WTC11 (cell line): ENCODE measurements around the gene ISG20. TPM values are rescaled to one million over a fixed set of nuclear protein-coding genes. Genes with fewer than 3 reads are reported as not detected.
A peak's percentile ranks its signal among the peaks of the same experiment; 100 is the strongest.

Experiments
- ATAC-seq: fragments of 200-7000 bp; cut with Tn5 transposase; 2 replicates; pipeline ENCODE4 v1.10.0; 2021; ENCODE audit warnings: mild to moderate bottlenecking, moderate library complexity
- CTCF ChIA-PET: fragments of 300-600 bp; sonication (Branson Sonifier 250); formaldehyde crosslinking; loops from one replicate; lab custom pipeline; 2021; ENCODE audit warnings: antibody characterized with exemption; lab: Charles Lee
- POLR2A ChIA-PET: fragments of 350-600 bp; sonication (Branson Sonifier 250); formaldehyde crosslinking; loops from one replicate; lab custom pipeline; 2021; ENCODE audit warnings: antibody characterized with exemption; lab: Charles Lee
- DNase-seq: peaks from one replicate; pipeline ENCODE4 v3.0.0; 2021; ENCODE audit warnings: low spot score
- H3K27ac Mint-ChIP-seq: 2 replicates; pipeline ENCODE4 v1.8.0; 2021; ENCODE audit warnings: mixed read lengths
- H3K27me3 Mint-ChIP-seq: 2 replicates; pipeline ENCODE4 v1.8.0; 2021; ENCODE audit warnings: low read depth, mild to moderate bottlenecking, moderate library complexity, mixed read lengths
- H3K36me3 Mint-ChIP-seq: 2 replicates; pipeline ENCODE4 v1.8.0; 2021; ENCODE audit warnings: mixed read lengths
- H3K4me1 Mint-ChIP-seq: 2 replicates; pipeline ENCODE4 v1.8.0; 2022; ENCODE audit warnings: mixed read lengths
- H3K4me3 Mint-ChIP-seq: 2 replicates; pipeline ENCODE4 v1.8.0; 2021; ENCODE audit warnings: mild to moderate bottlenecking, moderate library complexity, mixed read lengths
- H3K9me3 Mint-ChIP-seq: 2 replicates; pipeline ENCODE4 v1.8.0; 2021; ENCODE audit warnings: mixed read lengths
- AFF4 ChIP-seq: sonication (generic); formaldehyde crosslinking; IDR thresholded peaks from 2 replicates; pipeline ENCODE4 v1.8.1; 2023; ENCODE audit warnings: mild to moderate bottlenecking, missing genetic modification reagents, borderline replicate concordance
- AR ChIP-seq: fragments of 250-450 bp; sonication (Bioruptor Pico); IDR thresholded peaks from 2 replicates; pipeline ENCODE4 v1.9.0; 2021; ENCODE audit warnings: mild to moderate bottlenecking
- ATF1 ChIP-seq: sonication (generic); formaldehyde crosslinking; IDR thresholded peaks from 2 replicates; pipeline ENCODE4 v1.8.1; 2023; ENCODE audit warnings: mild to moderate bottlenecking, moderate library complexity, missing genetic modification reagents
- CBFB ChIP-seq: sonication (generic); formaldehyde crosslinking; IDR thresholded peaks from 2 replicates; pipeline ENCODE4 v1.8.1; 2022; ENCODE audit warnings: mild to moderate bottlenecking, low read depth, missing genetic modification reagents
- CDX4 ChIP-seq: fragments of 250-450 bp; sonication (Bioruptor Pico); IDR thresholded peaks from 2 replicates; pipeline ENCODE4 v1.9.0; 2021; ENCODE audit warnings: moderate library complexity, mild to moderate bottlenecking, inconsistent platforms, borderline replicate concordance
- GRHL2 ChIP-seq: fragments of 250-450 bp; sonication (Bioruptor Pico); IDR thresholded peaks from 2 replicates; pipeline ENCODE4 v1.8.0; 2022; ENCODE audit warnings: mild to moderate bottlenecking, moderate library complexity; ENCODE audit not compliant: insufficient replicate concordance, severe bottlenecking
- GTF2I ChIP-seq: fragments of 250-450 bp; sonication (Bioruptor Pico); conservative IDR thresholded peaks from 2 replicates; pipeline ENCODE4 v1.4.0; 2021; ENCODE audit warnings: mild to moderate bottlenecking
- HMGXB4 ChIP-seq: sonication (generic); formaldehyde crosslinking; IDR thresholded peaks from 2 replicates; pipeline ENCODE4 v1.8.1; 2023; ENCODE audit warnings: mild to moderate bottlenecking, moderate library complexity, missing genetic modification reagents
- JAZF1 ChIP-seq: fragments of 250-450 bp; sonication (Bioruptor Pico); IDR thresholded peaks from 2 replicates; pipeline ENCODE4 v1.9.0; 2021; ENCODE audit warnings: moderate library complexity, mild to moderate bottlenecking, inconsistent platforms
- NFATC4 ChIP-seq: fragments of 250-450 bp; sonication (Bioruptor Pico); IDR thresholded peaks from 2 replicates; pipeline ENCODE4 v1.9.0; 2021; ENCODE audit warnings: mild to moderate bottlenecking
- NR2C2 ChIP-seq: sonication (generic); formaldehyde crosslinking; IDR thresholded peaks from 2 replicates; pipeline ENCODE4 v1.8.0; 2022; ENCODE audit warnings: mild to moderate bottlenecking, missing genetic modification reagents
- RORB ChIP-seq: fragments of 250-450 bp; sonication (Bioruptor Pico); IDR thresholded peaks from 2 replicates; pipeline ENCODE4 v1.9.0; 2021; ENCODE audit warnings: mild to moderate bottlenecking
- ZNF138 ChIP-seq: sonication (generic); formaldehyde crosslinking; conservative IDR thresholded peaks from 2 replicates; pipeline ENCODE4 v1.8.1; 2022; ENCODE audit warnings: mild to moderate bottlenecking, moderate library complexity, missing genetic modification reagents
- ZNF512 ChIP-seq: sonication (generic); formaldehyde crosslinking; IDR thresholded peaks from 2 replicates; pipeline ENCODE4 v1.8.1; 2022; ENCODE audit warnings: missing genetic modification reagents, borderline replicate concordance
- ZNF671 ChIP-seq: fragments of 250-450 bp; sonication (Bioruptor Pico); IDR thresholded peaks from 2 replicates; pipeline ENCODE4 v1.8.0; 2021; ENCODE audit warnings: mild to moderate bottlenecking
- total RNA-seq: library from RNA; stranded (reverse); gene quantifications from 3 replicates; pipeline ENCODE4 v1.2.3, GENCODE V29; 2021
- TF ChIP-seq, protein P1 (sequence below): sonication (generic); formaldehyde crosslinking; IDR thresholded peaks from 2 replicates; pipeline ENCODE4 v1.8.0; 2022; ENCODE audit warnings: mild to moderate bottlenecking, missing genetic modification reagents
- TF ChIP-seq, protein P2 (sequence below): sonication (generic); formaldehyde crosslinking; IDR thresholded peaks from 2 replicates; pipeline ENCODE4 v1.8.0; 2023; ENCODE audit warnings: mild to moderate bottlenecking, missing genetic modification reagents
- TF ChIP-seq, protein P3 (sequence below): sonication (generic); formaldehyde crosslinking; IDR thresholded peaks from 2 replicates; pipeline ENCODE4 v1.8.1; 2023; ENCODE audit warnings: mild to moderate bottlenecking, missing genetic modification reagents, moderate library complexity

Gene ISG20
- total RNA-seq, 1 experiment from 2014 or later, result 5.6 TPM

DNA sequence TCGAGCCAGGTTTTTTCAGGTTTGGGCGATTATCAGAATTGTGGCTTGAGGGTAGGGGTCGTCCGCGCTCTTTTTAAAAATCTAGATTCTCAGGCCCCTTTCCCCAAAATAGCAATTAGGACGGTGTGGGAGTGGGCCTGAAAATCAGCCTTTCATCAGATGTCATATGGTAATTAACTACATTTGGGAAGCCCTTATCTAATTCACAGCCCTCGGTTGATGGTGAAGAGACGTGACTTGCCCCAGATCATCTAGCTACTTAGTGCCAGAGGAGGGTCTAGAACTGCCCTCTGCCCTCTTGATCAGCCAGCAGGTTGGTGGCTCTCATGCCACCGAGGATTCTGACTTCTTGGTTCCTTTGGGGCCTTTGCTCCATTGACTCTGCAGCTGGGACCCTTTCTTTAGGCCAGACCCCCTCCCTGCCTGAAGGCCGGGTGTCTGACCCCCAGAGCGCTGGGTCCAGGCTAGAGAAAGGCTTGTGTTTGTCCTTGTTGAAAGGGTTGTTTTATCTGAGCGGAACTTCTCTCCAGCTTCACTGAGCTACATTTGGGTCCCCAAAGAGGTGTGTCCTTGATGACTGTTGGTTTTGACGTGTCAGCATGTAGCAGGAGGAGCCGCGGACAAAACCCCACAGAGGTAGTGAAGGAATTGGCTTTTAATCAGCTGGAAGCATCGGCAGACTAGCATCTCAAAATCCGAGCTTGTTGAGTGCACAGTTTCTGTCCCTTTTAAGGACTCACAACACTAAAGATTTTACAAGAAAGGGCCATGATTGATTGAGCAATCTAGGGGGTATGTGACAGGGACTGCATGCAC, 16.8 kb upstream of the ISG20 start:
- no peaks in the 10 kb centered on the region for H3K9me3 Mint-ChIP-seq
- peak overlapping the region; percentile 79 for H3K4me3 Mint-ChIP-seq
- DNase-seq, result no peak
- no peaks in the 10 kb centered on the region for H3K27me3 Mint-ChIP-seq
- peaks cover 40% of the 10 kb centered on the region for H3K36me3 Mint-ChIP-seq
- CTCF ChIA-PET, result interaction anchor here (1.1 to 1.6 kb wide), 2 partner anchors 9 to 17 kb away, joined by 3 to 7 read pairs; partner anchors contain the start of gene ISG20
- no peak for ATAC-seq
- POLR2A ChIA-PET, result interaction anchor here (1.4 kb wide), 1 partner anchor 17 kb away, joined by 6 read pairs; the partner anchor contains the start of gene ISG20
- no peak for TF ChIP-seq JAZF1 (CRISPR knock-in tag)
- TF ChIP-seq, protein P1, sequence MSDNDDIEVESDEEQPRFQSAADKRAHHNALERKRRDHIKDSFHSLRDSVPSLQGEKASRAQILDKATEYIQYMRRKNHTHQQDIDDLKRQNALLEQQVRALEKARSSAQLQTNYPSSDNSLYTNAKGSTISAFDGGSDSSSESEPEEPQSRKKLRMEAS (CRISPR knock-in tag), result 0 out of 2 replicates have a peak, but pooled peaks have one; percentile 27
- H3K4me1 Mint-ChIP-seq, result peaks cover 67% of the 10 kb centered on the region
- peak overlapping the region; percentile 91 for H3K27ac Mint-ChIP-seq

GRCh38 chr15:88622605-88622975, 16.2 kb upstream of the ISG20 start:
- ChIA-PET POLR2A (no interaction called here), CTCF (interaction anchor here (1.6 kb wide), 1 partner anchor 16 kb away, joined by 7 read pairs; the partner anchor contains the start of gene ISG20)
- peak overlapping the region; percentile 91 for H3K27ac Mint-ChIP-seq
- H3K9me3 Mint-ChIP-seq, result no peaks in the 10 kb centered on the region
- no peaks in the 10 kb centered on the region for H3K27me3 Mint-ChIP-seq
- H3K36me3 Mint-ChIP-seq, result peaks cover 46% of the 10 kb centered on the region
- ATAC-seq, result no peak
- H3K4me3 Mint-ChIP-seq, result peak overlapping the region; percentile 79
- peaks cover 72% of the 10 kb centered on the region for H3K4me1 Mint-ChIP-seq
- no peak for DNase-seq
- TF ChIP-seq RORB (CRISPR knock-in tag) (no peak), CDX4 (CRISPR knock-in tag) (no peak), GTF2I (CRISPR knock-in tag) (no peak), GRHL2 (no peak), AFF4 (no peak), ZNF671 (no peak), ATF1 (CRISPR knock-in tag) (no peak), AR (CRISPR knock-in tag) (no peak), NFATC4 (CRISPR knock-in tag) (no peak), ZNF138 (CRISPR knock-in tag) (no peak), NR2C2 (no peak), ZNF512 (CRISPR knock-in tag) (no peak), HMGXB4 (CRISPR knock-in tag) (no peak), CBFB (CRISPR knock-in tag) (no peak)
- TF ChIP-seq, protein P2, sequence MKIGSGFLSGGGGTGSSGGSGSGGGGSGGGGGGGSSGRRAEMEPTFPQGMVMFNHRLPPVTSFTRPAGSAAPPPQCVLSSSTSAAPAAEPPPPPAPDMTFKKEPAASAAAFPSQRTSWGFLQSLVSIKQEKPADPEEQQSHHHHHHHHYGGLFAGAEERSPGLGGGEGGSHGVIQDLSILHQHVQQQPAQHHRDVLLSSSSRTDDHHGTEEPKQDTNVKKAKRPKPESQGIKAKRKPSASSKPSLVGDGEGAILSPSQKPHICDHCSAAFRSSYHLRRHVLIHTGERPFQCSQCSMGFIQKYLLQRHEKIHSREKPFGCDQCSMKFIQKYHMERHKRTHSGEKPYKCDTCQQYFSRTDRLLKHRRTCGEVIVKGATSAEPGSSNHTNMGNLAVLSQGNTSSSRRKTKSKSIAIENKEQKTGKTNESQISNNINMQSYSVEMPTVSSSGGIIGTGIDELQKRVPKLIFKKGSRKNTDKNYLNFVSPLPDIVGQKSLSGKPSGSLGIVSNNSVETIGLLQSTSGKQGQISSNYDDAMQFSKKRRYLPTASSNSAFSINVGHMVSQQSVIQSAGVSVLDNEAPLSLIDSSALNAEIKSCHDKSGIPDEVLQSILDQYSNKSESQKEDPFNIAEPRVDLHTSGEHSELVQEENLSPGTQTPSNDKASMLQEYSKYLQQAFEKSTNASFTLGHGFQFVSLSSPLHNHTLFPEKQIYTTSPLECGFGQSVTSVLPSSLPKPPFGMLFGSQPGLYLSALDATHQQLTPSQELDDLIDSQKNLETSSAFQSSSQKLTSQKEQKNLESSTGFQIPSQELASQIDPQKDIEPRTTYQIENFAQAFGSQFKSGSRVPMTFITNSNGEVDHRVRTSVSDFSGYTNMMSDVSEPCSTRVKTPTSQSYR (CRISPR knock-in tag), result no peak
- TF ChIP-seq, protein P3, sequence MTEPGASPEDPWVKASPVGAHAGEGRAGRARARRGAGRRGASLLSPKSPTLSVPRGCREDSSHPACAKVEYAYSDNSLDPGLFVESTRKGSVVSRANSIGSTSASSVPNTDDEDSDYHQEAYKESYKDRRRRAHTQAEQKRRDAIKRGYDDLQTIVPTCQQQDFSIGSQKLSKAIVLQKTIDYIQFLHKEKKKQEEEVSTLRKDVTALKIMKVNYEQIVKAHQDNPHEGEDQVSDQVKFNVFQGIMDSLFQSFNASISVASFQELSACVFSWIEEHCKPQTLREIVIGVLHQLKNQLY (CRISPR knock-in tag), result no peak
